NOMO-1 treated with dmso at 0.1 percent for 144 hours (cell line): Measurements from ENCODE around the gene MED26.
A peak's percentile ranks its signal among the peaks of the same experiment; 100 is the strongest.
"Not testable (repeated sequence)": the region's sequence is repeated elsewhere in the genome, so short reads cannot be mapped to it uniquely, and the experiment has no call there.

Experiments used
- DNase-seq: peaks from one replicate; lab custom pipeline; 2025; ENCODE audit not compliant: unreplicated experiment; lab: John Stamatoyannopoulos, UW

Gene MED26

DNA sequence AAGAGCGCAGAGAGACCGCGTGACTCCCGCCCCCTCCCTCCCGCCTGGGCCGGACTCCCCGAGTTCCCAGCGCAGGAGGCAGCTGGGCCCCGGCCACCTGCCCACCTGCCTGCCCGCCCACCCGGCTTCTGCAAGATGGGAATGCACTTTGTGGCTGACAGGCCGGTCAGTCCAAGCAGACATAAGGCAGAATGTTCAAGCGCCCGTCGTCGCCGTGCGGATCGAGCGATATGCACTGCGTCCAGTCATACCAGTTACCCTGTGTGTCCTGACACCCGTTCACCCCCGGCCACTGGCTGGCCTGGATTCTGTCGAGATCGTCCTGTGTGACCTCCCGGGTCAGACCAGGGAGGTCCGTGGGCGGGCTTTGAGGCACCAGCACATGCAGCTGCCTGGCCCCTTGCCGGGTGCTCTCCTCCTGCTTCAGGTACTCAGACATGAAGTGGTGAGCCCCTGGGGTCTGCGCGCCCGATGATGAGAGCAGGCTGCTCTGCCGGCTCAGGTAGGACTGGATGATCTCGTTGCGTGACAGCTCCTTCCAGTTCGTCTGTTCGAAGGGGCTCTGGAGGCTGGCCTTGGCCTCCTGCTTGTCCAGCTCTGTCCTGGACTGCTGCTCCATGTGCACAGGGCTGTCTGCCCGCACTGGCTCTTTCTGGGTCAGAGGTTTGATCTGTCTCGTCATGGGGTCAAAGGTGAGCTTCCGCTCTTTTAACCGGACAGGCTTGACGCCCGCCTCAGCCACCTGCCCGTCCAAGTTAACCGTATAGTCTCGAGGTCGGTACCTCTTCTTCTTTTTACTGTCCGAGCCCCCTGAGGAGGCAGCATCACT is 51.9 kb downstream of the MED26 start:
- no peak for DNase-seq

DNA sequence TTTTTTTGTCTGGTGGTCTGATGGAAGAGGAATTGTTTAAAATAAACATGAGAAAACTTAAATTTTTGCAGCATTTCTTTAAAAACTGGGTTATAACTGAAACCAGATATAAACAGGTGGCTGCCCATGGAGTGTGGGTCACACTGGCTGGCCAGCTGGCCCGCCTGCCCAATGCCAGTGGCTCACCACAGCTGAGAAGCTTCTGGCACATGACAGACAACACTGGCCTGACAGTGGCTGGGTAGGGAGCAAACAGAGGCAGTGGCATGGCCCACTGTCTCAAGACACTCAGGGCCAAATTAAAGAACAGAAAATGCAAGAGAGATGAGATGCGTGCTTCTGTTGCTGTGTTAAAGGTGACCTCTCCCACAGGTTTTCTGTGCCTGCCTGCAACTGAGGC is 52.7 kb downstream of the MED26 start:
- no peak for DNase-seq

DNA sequence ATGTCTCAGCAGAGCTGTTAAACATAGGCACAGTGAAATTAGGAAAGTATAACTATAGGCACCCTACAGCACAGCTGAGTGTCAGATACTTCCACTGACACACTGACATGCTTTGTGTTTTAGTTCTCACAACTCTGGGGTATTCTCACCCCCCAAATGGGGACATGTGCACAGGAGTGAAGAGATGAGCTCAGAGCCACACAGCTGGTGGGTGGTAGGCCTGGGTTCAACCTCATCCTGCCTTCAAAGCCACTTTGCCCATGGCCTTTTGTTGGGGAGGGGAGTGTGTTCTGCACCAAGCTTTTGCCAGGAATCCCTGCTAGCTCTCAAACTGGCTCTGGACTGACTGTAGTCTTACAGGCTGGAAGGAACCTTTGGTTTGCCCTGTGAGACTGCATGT is 54.1 kb downstream of the MED26 start:
- DNase-seq = no peak

DNA sequence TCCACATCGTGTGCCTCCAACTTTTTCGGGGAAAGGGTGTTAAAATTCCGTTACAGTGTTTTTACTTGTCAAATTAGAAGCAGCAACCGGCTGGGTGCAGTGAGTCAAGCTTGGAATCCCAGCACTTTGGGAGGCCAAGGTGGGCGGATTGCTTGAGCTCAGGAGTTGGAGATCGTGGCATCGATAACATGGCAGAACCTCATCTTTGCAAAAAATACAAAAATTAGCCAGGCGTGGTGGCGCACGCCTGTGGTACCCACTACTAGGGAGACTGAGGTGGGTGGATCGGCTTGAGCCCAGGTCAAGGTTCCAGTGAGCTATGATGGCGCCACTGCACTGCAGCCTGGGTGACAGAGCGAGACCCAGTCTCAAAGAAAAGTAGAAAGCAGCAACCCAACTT is 54.7 kb downstream of the MED26 start:
- DNase-seq = no peak

DNA sequence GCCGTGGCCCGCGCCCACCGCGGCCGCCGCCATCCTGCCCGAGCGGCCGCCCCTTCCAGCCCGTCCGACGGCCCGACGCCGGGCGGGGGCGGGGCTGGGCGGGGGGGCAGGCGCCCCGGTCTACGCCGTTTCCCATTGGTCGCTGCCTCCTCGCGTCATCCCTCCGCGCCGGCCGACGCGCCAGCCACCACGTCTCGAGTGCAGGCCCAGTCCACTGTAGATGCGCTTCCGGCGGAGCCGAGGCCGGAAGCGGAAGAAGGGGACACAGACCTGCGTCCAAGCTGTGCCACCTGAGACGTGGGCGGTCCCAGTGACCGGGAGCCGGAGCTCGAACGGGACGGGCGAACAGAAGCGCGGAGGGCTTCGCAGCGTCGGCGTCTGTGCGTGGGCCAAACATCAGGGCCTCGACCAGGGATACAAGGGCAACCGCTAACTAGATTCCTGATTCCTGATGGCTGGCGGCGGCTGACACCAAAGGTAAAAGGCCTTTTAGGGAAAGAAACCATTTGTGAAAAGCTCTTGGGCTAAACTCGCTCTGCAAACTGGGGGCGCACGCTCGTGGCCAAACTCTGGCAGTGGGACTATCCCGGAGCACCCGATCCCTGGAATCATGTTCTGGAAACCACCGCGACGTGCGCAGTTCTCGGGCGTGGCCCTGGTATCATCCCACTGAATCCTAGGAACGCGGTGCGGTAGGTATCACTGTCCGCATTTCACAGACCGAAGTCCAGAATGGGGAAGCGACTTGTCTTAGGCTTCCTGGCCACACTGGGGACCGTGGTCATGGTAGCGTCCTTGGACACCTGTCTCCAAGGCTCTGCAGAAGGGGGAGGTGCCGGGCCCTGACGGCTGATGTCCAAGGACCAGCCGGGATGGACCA is 55.4 kb downstream of the MED26 start, which contains the start of gene SLC35E1:
Gene SLC35E1 (minus strand): TSS at position 84 of the 880 bp plus-strand sequence. CDS start 51 bp downstream, at position 33.
- DNase-seq = peak; percentile 95

DNA sequence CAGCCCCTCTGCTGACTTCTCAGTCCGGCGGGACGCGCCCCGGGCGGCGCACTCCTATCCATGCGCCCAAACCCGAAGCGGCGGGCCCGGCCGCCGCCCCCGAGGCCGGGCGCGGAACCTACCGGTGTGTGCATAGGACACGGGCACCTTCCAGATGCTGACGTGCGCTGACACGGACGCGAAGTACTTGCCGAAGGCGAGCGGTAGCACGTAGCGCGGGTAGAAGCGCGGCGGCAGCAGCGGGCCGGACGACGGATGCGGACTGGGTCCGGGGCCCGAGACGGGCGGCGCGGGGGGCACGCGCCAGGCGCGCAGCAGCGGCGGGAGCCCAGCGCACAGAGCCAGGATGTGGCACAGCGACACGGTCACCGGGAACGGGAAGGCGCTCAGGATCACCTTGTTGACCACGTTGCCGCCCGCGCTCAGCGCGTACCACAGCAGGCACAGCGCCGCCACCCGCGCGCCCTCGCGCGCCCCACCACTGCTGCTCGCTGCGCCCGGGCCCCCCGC is 56.1 kb downstream of the MED26 start:
- no peak for DNase-seq

DNA sequence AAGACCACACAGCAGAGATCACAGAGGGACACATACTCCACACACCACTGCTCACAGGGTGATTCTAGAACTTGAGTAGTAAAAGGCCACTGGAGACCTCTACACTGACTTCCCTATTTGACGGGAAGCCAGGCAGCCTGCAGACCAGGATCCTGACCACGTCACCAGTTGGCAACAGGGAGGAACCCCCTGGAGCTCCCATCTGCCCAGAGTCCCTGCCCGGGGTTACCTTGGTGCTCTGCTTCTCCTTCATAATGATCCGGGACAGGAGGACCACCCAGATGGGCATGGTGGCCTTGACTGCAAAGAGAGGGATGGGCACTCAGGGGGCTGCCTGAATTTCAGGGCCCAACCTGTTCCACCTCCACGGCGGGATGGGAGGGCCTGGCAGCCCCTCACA is 56.7 kb downstream of the MED26 start:
- peak; percentile 20 for DNase-seq

DNA sequence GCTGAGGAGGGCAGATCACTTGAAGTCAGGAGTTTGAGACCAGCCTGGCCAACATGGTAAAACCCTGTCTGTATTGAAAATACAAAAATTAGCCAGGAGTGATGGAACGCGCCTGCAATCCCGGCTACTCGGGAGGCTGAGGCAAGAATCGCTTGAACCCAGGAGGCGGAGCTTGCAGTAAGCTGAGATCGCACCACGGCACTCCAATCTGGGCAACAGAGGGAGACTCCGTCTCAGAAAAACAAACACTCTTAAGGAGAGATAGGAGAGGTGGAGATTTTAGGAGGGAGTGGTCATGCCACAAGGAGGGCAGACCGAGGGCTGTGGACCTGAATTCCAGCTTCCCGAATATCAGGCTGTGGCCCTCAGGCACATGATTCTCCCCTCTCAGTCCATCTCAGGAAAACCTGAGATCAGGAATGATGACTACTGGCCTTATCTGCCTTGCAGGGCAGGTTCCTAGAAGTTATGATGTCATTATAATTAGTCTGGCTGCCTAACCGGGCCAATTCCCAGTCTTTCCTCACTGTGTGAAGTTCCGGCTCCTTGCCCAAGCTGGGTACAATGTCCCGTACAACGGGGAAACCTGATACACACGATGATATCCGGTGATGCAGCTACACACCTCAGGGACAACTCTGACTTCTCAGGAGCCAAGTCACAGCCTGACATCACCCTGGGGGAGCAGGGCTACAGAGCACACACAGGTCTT is 58.2 kb downstream of the MED26 start:
- DNase-seq = no peak

DNA sequence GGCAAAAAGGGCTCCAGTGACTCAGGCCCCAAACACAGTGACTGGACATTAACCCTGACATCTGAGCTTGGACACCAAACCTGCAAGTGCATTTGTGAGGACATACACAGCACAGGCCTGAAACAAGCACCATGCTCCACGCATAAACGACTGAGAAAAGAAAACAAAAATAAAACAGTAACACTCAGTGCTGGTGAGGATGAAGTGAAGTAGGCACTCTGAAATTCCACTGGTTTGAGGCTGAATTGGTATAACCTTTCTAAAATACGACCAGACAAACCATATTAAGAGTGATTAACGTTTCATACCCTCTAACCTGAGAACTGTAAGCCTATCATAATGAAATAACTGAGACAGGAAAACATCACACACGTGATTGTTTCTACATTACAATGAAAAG is 61.3 kb downstream of the MED26 start:
- DNase-seq = no peak

DNA sequence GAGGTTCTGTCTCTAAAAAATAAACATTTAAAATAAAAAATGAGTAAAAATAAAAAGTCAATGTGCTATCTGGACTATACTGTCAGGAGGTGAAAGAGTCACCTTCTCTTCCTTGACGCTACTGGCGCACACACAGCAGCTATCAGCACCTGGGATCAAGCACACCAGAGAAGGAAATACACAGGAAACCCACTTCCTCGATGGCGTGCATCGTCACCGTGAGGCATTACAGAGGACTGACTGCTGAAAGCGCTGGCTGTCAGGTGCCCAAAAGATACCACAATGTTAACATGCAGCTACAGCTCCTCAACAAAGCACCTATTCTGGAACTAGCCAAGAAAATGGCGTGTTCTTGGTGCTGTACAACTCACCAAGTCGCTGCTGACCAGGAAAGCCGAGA is 61.8 kb downstream of the MED26 start:
- no peak for DNase-seq

DNA sequence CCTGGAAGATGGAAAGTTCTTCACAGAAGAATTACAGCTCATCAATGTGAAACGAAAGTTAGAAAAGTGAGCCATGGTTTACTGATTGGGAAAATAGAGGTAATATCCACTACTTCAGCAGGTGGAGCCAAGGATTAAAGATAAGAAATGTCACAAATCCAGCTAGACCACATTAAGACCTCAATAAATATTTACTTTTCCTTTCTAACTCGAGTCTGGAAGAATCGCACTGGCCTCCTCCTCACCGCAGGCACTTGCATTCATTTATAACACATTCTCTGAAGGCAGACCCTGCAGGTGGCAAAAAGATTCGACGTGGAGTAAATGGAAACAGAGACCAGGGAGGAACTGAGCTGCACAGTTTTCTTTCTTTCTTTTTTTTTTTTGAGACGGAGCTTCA is 63.2 kb downstream of the MED26 start:
- DNase-seq = no peak

DNA sequence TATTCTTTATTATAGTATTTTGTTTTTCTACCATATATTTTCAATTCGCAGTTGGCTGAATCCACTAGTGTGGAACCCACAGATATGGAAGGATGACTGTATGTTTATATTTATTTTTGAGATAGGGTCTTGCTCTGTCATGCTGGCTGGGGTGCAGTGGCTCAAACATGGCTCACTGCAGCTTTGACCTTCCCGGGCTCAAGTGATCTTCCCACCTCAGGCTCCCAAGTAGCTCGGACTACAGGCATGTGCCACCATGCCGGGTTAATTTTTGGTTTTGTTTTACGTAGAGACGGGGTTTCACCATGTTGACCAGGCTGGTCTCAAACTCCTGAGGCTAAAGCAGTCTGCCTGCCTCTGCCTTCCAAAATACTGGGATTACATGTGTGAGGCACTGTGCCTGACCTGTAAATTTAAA is 65.4 kb downstream of the MED26 start:
- DNase-seq = no peak

DNA sequence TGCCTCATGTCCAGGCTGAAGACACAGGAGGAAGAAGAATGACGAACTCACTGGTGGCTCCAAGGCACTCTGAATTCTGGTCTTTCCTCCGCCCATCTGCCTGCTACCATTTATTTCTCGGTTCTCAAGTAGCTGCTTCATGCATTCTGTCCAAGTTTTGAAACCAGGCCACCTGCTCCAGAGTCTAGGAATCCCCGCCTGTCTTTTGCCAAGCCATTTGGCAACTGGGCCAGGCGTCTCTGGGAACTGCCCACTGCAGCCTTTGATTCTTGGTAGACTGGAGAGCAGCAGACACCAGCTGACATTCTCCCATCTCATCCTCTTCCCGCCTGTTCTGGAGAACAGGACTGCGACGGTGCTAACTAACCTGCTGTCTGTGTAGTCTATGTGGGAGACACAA is 66.6 kb downstream of the MED26 start:
- DNase-seq = no peak

DNA sequence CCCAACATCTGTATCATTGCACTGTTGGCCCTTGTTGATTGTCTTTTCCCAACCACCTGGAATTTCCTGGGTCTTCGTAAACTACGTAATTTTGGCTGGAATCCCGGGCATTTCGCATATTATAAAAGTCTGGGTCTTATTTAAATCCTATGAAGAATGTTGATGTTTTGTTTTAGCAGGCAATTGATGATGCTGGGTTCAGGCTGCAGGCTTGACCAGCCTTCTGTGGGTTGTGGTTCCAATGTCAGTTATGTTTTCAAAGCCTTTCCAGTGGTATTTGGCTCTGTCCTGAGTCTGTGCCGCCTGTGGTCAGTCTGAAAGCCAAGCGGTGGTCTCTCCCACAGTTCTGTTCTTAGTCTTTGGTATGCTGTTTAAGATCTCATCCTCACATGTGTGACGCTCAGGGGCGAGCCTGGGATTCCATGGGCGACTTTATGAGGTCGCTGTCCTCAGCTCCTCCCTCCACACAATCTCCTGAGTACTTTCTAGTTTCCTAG is 68.2 kb downstream of the MED26 start:
- no peak for DNase-seq

DNA sequence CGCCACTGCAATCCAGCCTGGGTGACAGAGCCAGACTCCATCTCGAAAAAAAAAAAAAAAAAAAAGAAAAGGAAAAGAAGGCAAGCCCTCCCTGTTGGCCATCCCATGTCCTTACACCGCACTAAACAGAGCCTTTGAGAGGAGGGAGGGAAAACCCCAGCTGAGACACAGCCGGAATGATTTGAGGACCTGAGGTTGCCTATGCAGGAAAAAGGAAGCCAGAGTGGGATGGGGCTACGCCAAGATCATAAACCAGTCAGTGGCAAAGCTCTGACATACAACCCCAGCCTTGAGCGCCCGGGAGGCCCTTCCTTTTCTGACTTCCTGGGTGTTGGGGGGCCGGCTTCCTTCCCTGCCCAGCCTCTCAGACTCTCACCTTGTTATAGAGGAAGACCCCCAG is 73.2 kb downstream of the MED26 start:
- no peak for DNase-seq

DNA sequence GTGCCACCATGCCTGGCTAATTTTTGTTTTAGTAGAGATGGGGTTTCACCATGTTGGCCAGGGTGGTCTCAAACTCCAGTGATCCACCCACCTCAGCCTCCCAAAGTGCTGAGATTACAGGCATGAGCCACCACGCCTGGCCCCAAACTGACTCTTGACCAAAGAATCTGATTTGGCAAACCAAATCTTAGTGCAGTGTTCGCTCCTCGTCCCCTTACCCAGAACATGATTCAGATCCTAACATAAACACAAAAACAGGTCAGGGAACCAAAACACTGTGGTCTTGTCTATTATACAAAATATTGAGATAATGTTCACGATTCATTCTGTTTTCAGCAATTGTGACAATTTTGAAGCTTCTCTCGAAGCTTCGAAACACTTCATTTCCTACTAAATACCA is 76.1 kb downstream of the MED26 start:
- not testable (repeated sequence) for DNase-seq

DNA sequence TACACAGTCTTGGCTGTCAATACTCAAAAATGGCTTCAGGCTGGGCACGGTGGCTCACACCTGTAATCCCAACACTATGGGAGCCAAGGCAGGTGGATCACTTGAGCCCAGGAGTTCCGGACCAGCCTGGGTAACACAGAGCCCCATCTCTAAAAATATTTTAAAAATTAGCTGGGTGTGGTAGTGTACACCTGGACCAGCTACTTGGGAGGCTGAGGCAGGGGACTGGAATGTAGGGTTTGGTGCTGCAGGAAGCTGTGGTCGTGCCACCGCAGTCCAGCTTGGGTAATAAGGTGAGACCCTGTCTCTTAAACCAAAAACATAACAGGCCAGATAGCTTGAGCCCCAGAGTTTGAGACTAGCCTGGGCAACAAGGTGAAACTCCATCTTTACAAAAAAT is 79.0 kb downstream of the MED26 start:
- DNase-seq = no peak

DNA sequence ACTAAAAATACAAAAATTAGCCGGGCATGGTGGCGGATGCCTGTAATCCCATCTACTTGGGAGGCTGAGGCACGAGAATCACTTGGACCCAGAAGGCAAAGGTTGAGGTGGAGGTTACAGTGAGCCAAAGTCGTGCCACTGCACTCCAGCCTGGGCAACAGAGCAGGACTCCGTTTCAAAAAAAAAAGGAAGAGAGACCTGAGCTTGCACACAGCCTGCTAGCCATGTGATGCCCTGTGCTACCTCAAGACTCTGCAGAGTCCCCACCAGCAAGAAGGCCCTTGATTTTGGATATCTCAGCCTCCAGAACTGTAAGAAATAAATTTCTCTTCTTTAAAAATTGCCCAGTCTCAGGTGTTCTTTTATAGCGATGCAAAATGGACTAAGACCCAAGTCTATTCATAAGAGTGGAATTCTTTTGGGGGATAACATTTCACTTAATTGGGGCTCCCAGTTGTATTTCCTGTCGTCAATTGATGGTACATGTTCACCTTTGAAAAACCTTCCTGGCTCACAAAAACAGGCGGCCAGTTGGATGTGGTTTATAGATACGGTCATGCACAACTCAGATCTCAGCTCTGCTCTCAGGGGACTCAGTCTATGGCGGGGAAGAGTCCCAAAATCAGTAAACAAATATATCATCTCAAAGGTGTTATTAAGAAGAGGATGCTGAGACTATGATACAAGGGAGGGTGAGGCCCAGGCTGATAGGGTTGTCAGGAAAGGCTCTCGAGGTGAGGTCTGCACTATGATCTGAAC is 83.4 kb downstream of the MED26 start:
- no peak for DNase-seq

DNA sequence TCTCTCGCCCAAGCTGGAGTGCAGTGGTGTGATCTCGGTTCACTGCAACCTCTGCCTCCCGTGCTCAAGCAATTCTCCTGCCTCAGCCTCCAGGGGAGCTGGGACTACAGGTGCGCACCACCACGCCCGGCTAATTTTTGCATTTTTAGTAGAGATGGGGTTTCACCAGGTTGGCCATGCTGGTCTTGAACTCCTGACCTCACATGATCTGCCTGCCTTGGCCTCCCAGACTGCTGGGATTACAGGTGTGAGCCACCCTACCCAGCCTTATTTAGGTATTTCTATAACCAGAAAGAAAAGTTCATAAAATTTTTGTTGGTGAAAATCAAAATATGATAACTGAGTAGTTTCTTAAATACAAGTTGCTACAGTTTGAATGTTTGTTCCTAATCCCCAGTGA is 84.3 kb downstream of the MED26 start:
- not testable (repeated sequence) for DNase-seq

DNA sequence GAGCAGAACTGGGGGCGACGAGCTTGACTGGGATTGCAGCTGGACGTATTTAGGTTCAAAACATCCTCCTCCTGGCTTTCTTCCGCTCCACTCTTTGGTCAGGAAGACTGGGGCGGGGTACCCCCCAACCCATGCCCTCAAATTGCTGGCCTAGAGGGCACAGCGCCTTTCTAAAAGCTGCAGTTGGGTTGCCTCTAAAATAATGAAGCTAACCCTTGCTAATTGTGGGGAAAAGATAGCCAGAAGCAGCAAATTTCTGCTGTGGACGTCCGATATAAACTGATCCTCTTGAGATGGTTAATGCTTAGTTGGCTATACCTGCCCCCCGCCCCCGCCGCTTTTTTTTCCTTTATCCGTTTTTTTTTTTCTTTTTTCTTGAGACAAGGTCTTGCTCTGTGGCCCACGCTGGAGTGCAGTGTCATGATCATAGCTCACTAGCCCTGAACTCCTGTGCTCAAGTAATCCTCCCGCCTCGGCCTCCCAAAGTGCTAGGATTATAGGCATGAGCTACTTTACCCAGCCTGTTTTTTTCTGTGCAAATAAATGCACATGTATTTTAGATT is 85.0 kb downstream of the MED26 start:
- no peak for DNase-seq
